Measurements from ENCODE around the gene ATF2.
"Not testable (repeated sequence)": the region's sequence is repeated elsewhere in the genome, so short reads cannot be mapped to it uniquely, and the experiment has no call there.

The ATF2 gene

DNA sequence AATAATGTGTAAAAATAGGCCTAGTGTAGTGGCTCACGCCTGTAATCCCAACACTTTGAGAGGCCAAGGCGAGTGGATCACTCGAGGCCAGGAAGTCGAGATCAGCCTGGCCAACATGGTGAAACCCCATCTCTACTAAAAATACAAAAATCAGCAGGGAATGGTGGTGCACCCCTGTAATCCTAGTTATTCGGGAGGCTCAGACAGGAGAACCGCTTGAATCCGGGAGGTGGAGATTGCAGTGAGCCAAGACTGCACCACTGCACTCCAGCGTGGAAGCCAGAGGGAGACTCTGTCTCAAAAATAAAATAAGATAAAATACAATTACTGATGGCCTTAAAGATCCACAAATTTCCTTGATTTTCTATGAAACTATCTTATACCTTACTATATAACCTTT is 3.8 kb downstream of the ATF2 start:
- DNase-seq: no peak

DNA sequence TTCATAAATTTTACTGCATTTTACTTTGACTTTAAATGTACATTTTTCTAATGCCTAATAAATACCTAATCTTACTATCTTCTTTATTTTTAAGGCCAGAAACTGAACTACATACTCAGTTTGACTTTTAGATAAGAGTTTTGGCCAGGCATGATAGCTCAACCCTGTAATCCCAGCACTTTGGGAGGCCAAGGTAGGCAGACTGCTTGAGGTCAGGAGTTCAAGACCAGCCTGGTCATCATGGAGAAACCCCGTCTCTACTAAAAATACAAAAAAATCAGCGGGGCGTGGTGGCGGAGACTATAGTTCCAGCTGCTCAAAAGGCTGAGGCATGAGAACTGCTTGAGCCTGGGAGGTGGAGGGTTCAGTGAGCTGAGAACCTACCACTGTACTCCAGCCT is 9.1 kb downstream of the ATF2 start:
- DNase-seq: no peak

DNA sequence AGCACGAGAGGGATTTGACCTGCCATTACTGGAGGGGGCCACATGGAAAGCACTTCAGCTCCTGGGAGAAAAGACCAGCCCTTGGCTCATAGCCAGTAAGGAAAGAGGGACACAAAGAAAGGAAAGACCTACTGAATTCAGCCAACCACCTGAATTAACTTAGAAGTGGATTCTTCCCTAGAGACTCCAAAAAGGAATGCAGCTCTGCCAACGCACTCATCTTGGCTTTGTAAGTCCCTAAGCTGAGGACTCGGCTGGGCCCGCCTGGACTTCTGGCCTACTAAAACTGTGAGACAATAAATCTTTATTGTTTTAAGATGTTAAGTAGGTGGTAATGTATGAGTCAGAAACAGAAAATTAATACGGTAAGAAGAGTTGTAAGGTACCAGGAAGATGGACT is 11.5 kb downstream of the ATF2 start:
- DNase-seq: no peak

DNA sequence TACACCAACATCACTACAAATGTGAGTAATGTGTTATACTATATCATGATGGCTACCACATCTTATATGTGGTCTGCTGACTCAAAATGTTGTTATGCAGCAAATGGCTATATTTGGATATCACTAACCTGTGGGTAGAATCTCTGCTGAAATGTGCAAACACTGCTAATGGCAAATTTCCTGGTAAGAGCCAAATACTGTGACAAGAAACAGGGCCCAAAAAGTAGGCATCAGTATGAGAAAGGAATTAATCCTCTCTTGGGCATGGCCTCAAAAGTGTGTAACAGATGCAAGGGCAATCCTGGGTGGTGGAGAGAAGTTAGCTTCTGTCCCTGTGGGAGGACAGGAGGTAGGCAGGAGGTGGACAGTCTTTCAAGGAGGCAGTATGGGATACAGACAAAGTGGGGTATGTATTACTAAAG is 13.3 kb downstream of the ATF2 start:
- DNase-seq: no peak

DNA sequence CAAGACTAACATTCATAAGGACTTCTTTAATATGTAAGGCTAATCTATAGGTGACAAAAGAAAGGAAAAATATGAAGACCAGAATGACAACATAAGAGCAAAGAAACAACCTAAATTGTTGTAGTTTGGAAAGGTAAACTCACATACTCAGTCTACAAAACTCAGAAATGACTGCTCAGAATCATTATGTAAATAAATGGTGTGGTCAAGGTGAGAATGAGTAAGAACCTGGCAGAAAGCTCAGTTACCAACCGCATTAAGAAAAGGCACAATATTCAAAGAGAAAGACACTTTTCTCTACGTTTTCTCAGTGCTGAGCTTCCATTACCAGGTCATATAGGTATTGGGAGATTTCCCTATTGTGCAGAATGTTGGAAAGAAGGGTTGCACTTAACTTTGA is 15.8 kb downstream of the ATF2 start:
- no peak for DNase-seq

DNA sequence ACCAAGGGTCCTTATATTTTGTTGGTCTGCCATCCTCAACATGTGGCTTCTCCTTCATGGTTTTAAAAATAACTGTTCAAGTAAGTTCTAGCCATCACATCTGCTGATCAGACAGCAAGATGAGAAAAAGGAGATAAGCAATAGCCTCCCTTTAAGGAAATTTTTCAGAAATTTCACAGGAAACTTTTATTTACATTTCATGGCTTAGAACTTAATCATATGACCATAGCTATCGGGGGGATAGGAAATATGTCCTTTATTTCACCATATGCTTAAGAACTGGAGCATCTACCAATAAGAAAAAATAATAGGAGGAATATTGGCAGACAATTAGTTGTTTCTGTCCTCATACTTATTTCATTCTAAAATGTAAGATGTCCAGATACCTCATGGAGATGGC is 16.2 kb downstream of the ATF2 start:
- DNase-seq: no peak

DNA sequence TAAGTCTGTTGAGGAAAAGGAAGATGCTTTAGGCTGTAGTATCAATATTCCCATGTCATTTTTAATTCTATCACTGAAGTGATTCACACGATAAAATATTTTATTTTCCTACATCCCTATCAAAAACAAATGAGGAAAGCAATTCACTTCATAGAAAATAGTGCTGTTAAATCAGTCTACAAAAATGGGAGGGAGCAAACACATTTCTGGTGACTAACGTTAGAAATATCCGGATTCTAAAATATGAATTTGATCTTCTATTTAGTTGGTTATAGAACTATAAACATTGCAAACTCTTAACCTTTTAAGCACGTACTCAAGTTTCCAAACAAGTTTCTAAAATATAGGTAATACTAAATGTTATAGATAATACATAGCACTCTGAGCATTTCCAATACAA is 20.8 kb downstream of the ATF2 start:
- no peak for DNase-seq

DNA sequence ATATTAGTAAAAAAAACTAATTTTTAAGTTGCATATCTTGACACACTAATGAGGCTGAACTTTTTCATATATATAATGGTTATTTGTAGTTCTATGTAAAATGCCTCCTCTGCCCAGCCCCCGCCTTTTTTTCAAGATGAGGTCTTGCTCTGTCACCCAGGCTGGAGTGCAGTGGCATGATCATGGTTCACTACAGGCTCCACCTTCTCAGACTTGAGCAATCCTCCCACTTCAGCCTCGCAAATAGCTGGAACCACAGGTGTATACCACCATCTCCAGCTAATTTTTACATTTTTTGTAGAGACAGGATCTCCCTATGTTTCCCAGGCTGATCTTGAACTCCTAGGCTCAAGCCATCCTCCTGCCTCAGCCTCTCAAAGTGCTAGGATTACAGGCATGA is 24.3 kb downstream of the ATF2 start:
- no peak for DNase-seq

DNA sequence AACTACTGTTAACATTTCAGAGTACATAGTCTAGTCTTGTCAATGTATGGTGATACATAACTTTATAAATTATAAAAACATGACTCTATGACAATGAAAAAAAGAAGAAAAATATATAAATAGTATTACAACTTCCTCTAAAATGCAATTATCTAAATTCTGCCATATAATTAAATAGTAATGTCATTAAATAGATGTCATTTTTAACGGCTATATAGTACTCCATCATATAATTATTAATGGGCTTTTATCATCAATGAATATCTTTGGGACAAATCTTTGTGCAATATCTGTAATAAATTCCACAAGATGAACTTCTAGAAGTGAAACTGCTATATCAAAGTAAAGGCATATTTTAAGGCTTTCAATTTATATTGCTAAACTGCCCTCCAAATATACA is 24.8 kb downstream of the ATF2 start:
- no peak for DNase-seq

DNA sequence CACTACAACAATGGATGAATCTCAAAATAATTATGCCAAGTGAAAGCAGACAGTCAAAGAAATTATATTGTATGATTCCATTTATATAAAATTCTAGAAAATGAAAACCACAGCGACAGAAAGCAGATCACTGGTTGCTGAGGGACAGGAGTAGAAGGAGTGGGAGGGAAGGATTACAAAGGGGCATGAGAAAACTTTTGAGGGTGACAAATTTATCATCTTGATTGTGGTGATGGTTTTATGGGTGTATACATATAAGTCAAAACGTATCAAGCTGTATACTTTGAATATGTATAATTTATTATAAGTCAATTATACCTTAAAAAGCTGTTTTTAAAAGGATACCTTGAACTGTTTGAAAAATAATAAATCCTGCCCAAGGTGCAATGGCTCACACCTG is 27.7 kb downstream of the ATF2 start:
- DNase-seq: no peak

DNA sequence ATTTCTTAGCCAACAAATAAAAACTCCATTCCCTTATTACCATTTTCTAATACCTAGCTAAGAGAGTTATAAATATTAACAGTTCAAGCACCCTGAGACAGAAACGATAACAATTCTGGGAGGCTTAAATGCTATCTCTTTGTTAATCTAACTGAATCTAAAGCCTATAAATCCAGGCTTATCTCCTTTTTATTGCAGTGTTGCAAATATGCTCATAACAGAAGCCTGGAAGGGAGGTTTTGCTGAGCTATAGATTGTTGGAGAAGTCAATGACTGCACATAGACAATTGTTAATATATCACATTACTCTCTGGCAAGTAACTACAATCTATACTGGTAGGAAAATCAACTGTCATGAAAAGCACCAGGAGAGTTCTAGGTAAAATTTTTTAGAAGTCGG is 30.2 kb downstream of the ATF2 start:
- DNase-seq: no peak

DNA sequence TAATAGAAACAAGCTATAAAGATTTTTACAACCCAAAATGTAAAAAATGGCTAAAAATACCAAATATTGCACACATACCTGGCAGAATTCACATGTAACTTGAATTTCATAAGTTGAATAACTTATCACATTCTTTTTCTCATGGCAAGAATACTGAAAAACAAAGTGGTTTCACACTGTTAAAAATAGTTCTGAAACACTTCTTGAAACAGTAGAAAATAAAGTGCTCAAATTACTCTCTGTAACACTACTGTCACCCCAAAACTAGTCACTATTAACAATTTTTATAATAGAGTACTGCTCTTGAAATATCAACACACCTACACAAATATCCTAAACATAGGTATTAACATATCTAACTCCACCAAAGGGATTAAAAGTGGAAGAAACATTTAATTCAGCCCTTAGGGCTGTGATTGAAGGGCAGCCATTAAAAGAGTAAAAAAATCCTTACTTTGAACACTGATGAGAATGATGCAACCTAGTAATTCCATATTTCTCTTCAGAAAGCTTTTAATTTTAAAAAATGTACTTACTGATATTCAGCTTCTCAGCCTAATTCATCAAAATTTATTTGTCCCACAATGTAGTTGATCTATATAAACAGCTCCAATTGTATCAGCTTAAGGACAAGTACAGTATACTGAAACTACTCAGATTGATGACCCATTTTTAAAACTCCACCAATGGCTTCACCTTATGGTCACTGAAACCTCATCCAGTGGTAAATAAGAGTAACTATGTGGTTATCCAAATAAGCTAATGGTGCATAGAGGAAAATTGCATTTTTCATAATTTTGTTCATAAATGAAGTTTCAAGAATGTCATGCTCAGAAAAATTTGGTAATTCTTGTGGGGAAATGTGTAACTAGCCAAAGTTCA is 31.4 kb downstream of the ATF2 start:
- no peak for DNase-seq

DNA sequence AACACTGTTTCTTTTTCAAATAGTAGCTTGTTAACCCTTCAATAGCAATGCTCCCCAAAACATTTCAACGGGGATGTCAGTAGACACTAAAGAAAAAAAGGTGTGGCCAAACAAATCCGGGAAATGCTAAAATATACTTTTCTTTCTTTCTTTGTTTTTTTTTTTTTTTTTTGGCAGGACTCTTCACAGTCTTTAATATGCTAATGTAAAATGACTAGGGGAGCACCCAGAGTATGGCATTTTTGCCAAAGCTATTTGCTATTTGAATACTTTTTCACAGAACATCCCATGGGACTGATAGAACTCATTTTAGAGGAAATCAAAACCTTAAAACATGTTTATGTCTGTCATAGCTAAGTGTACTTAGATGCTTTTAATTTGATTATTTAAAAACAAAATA is 32.1 kb downstream of the ATF2 start:
- no peak for DNase-seq

DNA sequence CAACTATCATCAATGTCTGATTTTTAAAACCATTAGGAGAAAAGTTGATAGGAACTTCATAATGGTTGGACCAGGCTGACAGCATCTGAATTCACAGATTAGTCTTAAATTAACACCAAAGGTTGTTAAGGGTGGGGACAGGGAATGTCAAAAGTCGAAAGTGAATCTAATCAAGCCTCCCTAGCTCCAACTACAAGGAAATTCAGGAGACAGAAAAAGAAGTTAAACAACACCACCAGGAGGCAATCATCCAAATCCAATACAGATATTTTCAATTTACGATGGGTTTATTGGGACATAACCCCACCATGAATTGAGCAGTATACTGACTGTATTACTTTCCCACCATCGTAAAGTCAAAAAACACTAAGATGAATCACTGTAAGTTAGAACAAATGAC is 32.8 kb downstream of the ATF2 start:
- no peak for DNase-seq

DNA sequence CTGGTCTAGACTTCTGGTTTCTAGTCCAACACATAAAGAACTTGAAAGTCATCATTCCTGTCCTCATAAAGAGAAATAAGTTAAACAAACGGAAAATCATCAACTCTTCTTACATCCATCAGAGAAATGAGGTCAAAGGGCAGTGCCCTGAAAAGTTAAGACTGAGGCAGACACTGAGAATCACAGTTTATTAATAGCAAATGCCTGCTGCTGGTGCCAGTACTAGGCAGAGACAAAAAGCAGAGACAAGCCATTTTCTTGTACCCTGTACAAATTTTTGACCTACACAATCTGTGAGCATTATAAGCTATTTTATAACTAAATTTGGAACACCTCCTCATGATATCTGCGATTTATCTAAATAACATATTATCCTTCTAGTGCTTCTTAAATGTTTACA is 36.8 kb downstream of the ATF2 start:
- DNase-seq: no peak

DNA sequence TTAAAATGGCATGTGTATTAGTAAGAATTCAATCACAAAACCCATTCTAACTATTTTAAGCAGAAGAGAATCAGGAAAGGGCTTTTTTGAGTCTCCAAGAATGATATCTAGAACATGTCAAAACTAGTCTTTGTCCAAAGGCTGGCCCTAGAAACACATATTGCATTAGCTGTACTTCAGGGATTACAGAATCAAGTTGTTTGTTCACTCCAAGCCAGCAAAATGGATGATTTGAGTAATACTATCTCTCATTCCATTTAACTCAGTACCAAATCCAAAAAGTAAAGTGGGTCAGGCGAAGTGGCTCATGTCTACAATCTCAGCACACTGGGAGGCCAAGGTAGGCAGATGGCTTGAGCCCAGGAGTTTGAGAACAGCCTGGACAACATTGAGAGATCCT is 41.3 kb downstream of the ATF2 start:
- no peak for DNase-seq

DNA sequence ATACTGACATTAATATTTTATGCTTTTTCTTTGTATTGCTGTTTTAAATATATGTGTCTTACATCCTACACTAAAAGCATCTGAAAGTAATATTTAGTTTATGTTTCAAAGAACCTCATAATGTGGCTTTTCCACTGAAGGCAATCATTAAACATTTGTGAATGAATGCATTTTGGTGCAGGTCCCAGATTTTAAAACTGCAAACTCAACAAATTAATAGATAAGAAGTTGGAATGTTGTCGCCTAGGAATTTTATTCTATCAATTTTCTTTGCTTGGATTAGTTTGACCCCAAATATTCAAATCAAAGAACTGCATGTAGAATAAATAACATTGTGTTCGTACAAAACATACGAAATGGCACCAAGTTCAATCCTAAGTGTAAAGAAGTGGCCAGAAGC is 44.7 kb downstream of the ATF2 start:
- DNase-seq: no peak

DNA sequence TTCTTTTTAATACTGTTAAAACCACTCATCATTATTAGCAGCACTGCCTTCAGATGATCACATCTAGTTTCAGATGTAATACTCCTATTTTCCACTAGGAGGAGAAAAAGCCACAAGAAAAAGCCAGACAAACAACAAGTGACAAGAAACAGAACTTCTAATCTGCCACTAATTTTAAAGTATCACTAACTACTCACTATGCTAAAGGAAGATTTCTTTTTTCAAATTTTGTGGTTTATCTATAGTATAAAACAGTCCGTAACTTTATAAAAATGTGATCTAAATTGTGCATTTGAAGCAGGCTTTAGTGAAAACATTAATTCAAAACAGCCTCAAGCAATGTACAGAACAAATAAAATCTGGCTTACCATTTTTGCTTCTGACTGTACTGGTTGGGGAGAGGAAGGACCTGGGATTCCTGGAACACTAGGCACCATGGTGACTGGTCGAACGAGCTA is 56.8 kb downstream of the ATF2 start:
- no peak for DNase-seq

DNA sequence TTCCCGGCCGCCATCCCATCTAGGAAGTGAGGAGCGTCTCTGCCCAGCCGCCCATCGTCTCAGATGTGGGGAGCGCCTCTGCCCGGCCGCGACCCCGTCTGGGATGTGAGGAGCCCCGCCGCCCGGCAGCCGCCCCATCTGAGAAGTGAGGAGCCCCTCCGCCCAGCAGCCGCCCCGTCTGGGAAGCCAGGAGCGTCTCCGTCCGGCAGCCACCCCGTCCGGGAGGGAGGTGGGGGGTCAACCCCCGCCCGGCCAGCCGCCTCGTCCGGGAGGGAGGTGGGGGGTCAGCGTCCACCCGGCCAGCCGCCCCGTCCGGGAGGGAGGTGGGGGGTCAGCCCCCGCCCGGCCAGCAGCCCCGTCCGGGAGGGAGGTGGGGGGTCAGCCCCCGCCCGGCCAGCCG is 59.9 kb downstream of the ATF2 start:
- not testable (repeated sequence) for DNase-seq

DNA sequence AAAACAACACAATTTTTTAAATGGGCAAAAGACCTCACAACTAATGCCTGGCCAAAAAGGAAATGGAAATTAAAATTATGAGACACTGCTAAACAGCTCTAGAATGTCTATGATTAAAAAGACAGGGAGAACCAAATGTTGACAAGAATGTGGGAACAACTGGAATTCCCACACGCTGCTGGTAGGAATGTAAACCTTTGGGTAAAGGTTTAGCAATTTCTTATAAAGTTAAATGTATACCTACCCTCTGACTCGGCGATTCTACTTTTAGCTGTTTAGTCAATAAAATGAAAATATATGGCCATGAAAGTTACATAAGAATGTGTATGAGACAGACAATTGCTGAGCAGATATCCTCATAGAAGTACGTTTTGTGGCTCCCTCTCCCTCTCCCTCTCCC is 60.9 kb downstream of the ATF2 start:
- DNase-seq: no peak

DNA sequence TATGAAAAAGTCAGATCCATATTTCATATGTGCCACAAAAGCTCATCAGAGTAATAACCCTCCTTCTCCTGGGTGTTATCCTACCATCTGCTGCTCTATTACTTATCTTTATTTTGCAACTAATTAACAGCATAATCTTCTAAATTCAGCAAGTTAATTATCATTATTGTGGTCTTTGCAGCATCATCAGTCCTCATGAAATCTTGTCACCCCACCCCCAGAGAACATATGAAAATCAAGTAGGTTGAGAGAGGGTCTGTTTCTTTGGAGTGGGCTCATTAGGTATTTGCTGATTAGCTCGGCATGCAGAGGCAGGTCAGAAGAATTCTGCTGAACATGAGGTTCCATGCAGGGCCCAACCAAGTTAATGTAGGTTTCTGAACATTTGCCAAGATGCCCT is 64.8 kb downstream of the ATF2 start:
- no peak for DNase-seq

DNA sequence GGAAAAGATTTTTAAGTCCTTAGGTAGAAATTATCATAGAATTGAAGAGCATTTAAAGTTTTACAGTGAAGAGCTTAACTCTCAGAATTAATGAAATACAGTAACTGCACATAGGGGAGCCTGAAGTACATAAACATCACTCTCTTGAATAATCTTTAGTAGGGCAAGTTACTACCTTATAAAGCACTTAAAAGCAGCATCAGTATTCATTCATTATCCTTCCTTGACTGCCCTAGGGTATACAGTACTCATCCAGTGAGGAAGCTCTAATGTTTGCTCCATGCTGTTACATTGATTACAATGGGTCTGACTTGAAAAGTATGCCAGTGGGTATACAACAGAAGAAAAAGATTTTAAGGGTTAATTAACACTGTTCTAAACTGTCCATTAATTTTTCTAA is 66.5 kb downstream of the ATF2 start:
- no peak for DNase-seq

DNA sequence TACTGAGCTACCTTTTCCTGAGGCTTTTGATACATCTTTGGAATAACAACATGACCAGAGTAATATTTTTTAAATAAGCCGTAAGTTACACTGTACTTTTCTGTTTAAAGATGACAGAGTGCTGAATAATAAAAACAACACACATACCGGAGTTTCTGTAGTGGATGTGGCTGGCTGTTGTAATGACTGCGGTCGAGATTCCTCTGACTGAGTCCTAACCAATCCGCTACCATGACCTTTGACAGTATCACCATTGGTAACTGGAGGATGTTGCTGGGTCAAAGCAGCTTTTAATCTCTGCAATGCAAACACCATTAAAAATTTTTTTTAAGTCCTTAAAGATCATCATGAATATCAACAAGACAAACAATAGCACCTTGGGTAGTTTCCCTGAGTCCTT is 70.7 kb downstream of the ATF2 start:
- DNase-seq: no peak

DNA sequence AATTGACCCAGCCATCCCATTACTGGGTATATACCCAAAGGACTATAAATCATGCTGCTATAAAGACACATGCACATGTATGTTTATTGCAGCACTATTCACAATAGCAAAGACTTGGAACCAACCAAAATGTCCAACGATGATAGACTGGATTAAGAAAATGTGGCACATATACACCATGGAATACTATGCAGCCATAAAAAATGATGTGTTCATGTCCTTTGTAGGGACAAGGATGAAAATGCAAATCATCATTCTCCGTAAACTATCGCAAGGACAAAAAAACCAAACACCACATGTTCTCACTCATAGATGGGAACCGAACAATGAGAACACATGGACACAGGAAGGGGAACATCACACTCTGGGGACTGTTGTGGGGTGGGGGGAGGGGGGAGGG is 83.9 kb downstream of the ATF2 start:
- not testable (repeated sequence) for DNase-seq

DNA sequence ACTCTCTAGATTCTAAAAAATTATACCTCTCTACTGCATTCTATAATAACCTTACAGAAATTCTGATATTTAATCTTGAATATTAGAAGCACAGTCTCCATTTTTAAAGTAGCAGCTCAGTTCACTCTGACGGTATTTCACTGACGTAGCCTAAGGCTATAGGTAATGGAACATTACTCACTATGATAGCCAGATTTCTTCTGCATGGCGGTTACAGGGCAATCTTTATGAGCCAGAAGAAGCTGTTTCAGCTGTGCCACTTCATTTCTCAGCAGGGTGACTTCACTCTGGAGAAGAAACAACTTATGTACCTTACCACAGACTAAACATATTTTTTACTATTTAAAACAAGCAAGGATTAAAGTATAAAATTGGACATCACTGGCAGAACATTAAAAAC is 87.5 kb downstream of the ATF2 start:
- DNase-seq: no peak
